COR-L47 (cell line): ENCODE measurements around the gene SPRED2.

ENCODE experiments used
- DNase-seq: peaks from one replicate; lab custom pipeline; 2025; lab: John Stamatoyannopoulos, UW

SPRED2 gene

GRCh38 chr2:65432227-65433190 lies at the start of gene SPRED2:
Gene SPRED2, minus strand, starts transcription at chr2:65432599. Its CDS starts 612 bp downstream, at chr2:65431987.
- peak; percentile 88 for DNase-seq

- no peak for DNase-seq
Observed at GRCh38 chr2:65481961-65482360, 49.6 kb upstream of the SPRED2 start.

- DNase-seq: no peak
Observed at GRCh38 chr2:65479524-65479923, 47.1 kb upstream of the SPRED2 start.

GRCh38 chr2:65478498-65479135 lies 46.2 kb upstream of the SPRED2 start:
- no peak for DNase-seq

GRCh38 chr2:65477590-65477989 lies 45.2 kb upstream of the SPRED2 start:
- DNase-seq: no peak

- DNase-seq: no peak
Observed at GRCh38 chr2:65476778-65477177, 44.4 kb upstream of the SPRED2 start.

GRCh38 chr2:65475000-65475399 lies 42.6 kb upstream of the SPRED2 start:
- DNase-seq: no peak

GRCh38 chr2:65473045-65473444 lies 40.6 kb upstream of the SPRED2 start:
- no peak for DNase-seq

GRCh38 chr2:65471409-65471808 lies 39.0 kb upstream of the SPRED2 start:
- DNase-seq: no peak

GRCh38 chr2:65466551-65466950 lies 34.2 kb upstream of the SPRED2 start:
- no peak for DNase-seq

- no peak for DNase-seq
Observed at GRCh38 chr2:65465857-65466256, 33.5 kb upstream of the SPRED2 start.

- no peak for DNase-seq
Observed at GRCh38 chr2:65465124-65465523, 32.7 kb upstream of the SPRED2 start.

GRCh38 chr2:65464604-65465003 lies 32.2 kb upstream of the SPRED2 start:
- DNase-seq: no peak

- DNase-seq: no peak
Observed at GRCh38 chr2:65458999-65459398, 26.6 kb upstream of the SPRED2 start.

GRCh38 chr2:65456886-65457285 lies 24.5 kb upstream of the SPRED2 start:
- no peak for DNase-seq

- no peak for DNase-seq
Observed at GRCh38 chr2:65456064-65456463, 23.7 kb upstream of the SPRED2 start.

- DNase-seq: no peak
Observed at GRCh38 chr2:65453916-65454315, 21.5 kb upstream of the SPRED2 start.

GRCh38 chr2:65452150-65452895 lies 19.9 kb upstream of the SPRED2 start:
- DNase-seq: no peak

GRCh38 chr2:65450810-65451209 lies 18.4 kb upstream of the SPRED2 start:
- DNase-seq: no peak

GRCh38 chr2:65450393-65450792 lies 18.0 kb upstream of the SPRED2 start:
- no peak for DNase-seq

- no peak for DNase-seq
Observed at GRCh38 chr2:65443509-65444186, 11.2 kb upstream of the SPRED2 start.

- no peak for DNase-seq
Observed at GRCh38 chr2:65442420-65443020, 10.1 kb upstream of the SPRED2 start.
